22Rv1 (cell line): ENCODE results near the gene TTC7B.
"Not testable (repeated sequence)": the region's sequence is repeated elsewhere in the genome, so short reads cannot be mapped to it uniquely, and the experiment has no call there.

Experiments
- CTCF ChIP-seq: fragments of 450-650 bp; IDR thresholded peaks from 2 replicates; pipeline ENCODE4 v1.5.1; 2017; ENCODE audit warnings: mild to moderate bottlenecking
- ZFX ChIP-seq: fragments of 450-650 bp; IDR thresholded peaks from 2 replicates; pipeline ENCODE4 v1.6.1; 2017; ENCODE audit warnings: antibody characterized with exemption, borderline replicate concordance

- not testable (repeated sequence) for TF ChIP-seq CTCF, ZFX
These were observed 24.4 kb upstream of the TTC7B start for GRCh38 chr14:90840667-90841066.
